ENCODE data around the gene TUBB.

DNA sequence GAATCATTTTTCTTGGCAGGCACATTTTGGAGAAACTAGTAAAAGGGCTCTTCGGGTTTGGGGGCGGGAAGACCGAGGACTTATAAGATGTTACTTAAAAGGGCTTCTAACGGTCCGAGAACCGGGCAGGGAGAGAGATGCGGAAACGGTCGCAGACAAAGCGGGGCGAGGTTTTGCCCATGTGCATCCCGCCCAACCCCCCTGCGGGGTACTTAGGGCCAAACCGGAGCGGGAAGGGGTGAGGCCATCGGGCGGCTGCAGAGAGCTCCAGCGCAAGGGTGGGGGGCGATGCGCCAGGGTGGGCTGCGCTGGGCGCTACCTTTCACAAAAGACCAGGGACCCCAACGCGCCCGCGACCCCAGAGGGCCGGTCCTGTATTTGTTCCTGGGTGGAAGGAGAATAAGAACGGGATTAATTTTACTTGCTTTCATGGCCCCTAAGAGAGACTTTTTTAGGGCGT is 616 bp downstream of the TUBB start:
- TF ChIP-seq SIN3A (conservative IDR thresholded peaks at IDR 0.05 in 1 of 2, IDR thresholded peaks at IDR 0.05 in 1 of 2; ENCODE audit: low read depth in 1 of 2, low read length in 2 of 2) (no peak), EGR1 (IDR thresholded peaks at IDR 0.05; ENCODE audit: borderline replicate concordance, low read depth, low read length) (no peak)
